Activated CD4-positive, alpha-beta T cell treated with anti-CD3 and anti-CD28 coated beads for 1 hour (primary cell): ENCODE results near the gene SMAD2.

Experiments used
- DNase-seq: peaks from one replicate; pipeline ENCODE4 v3.0.0-alpha.2; 2020

SMAD2 gene

DNA sequence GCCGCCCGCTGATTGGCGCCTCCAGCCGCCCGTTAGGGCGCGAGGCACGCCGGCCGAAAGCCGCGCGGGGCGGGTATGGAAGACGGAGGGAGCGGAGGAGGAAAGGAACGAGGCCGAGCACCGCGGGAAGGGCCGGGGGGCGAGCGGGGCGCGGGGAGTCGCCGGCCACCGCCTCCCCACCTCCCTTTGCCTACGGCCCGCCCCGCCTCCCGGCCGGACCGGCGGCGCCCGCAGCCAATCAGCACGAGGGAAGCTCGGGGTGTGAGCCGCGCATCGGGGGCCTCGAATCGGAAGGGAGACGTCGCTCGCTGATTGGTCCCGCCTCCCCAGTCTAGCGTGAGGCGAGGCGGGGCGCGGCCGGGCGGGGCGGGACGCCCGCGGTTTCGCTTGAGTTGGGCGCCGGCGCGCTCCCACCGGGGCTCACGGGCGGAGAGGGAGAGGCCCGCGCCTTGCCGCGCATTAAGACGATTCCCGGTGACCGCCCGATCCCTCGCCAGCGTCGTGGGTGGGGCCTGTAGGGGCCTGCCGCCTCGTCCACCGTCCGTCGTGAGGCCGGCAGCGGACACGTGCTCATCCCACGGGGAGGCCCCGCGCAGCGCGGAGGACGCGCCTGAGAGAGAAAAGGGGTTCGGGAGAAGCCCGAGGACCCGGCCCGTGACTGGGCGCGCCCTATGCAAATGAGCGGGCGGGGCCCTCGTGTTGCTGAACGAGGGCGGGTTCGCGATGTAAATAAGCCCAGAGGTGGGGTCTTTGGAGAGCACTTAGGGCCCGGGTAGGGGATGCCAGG is 665 bp upstream of the SMAD2 start:
- peak; percentile 91 for DNase-seq

DNA sequence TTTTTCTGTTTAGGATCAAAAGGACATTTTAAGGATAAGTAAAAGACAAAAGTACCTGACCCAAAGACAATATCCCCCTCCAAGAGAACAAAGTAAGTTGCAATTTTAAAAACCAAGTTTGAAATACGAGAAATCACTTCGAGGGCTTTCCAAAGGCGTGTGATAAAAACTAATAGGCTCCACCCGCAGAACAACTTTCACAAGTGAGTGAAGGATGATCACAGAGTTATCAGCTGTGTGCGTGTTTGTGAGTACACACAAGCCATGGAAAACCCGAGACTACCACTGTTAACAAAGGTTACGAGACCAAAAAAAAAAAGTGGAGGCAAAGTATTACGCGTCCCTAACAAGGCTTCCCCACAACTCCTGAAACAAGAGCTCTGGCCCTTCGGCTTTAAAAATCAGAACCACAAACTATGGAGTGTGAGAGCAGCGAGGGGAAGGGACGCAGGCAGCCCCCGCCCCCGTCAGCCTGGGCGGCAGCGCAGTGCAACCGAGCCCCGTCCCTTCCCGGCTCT is 719 bp downstream of the SMAD2 start:
- no peak for DNase-seq

DNA sequence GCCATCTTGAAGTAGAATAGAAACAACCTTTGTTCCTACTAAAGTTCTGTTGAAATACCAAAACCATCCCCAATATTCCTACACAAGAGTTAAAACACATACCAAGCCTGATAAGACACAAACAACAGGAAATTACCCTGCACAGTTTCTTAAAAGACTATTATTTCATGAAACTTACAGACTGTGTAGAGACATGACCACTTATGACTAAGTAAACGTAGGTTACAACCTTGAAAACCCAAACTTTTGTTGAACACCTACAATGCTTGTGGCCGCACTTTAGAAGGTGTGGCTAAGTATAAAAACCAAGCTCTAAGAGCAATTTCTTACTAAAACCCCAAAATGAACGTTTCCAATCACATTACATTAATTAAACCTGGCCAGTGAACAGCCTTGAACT is 2.0 kb downstream of the SMAD2 start:
- no peak for DNase-seq

DNA sequence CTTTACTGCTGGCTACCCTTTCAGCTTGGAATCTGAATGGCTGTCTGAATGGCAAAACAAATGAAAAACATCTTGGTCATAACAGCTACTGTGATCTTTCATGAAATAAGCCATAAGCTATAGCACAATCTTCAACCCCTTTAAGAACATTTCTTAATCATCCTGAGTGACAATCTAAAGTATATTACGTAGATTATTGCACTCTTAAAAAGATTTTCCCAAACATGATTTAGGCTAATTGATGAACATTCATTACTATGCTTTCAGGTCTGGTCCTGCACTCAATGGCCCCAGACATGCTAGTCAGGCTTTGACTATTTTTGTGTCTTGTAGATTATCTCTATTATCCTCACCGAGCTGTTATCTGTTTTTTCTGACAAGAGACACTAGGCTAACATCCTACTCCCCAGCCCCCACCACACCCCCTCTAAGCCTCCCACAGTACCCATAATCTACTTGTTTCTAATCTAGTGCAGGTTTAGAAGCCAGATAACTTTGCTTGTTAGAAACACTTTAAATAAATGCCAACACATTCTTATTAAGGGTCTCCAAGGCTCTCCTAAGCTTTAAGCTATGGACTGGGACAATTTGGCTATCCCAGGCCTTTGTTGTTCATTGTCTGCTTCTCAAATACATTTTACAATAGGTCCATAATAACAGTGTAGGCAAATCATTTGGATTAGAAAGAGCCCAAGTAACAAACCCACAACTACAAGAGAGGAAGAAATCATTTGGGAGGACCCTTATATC is 4.2 kb downstream of the SMAD2 start:
- DNase-seq = no peak

DNA sequence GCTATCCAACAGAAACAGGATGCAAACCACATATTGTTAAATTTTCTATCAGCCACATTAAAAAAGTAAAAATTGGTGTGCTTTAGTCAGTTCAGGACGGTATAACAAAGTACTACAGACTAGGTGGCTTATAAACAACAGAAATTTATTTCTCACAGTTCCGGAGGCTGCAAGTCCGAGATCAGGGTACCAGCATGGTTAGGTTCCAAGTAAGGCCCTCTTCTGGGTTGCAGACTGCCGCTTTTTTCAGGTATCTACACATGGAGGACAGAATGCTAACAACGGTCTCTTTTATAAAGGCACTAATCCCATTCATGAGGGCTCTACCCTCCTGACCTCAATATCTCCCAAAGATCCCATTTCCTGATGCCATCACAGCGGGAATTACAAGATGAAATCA is 10.5 kb downstream of the SMAD2 start:
- DNase-seq = no peak

DNA sequence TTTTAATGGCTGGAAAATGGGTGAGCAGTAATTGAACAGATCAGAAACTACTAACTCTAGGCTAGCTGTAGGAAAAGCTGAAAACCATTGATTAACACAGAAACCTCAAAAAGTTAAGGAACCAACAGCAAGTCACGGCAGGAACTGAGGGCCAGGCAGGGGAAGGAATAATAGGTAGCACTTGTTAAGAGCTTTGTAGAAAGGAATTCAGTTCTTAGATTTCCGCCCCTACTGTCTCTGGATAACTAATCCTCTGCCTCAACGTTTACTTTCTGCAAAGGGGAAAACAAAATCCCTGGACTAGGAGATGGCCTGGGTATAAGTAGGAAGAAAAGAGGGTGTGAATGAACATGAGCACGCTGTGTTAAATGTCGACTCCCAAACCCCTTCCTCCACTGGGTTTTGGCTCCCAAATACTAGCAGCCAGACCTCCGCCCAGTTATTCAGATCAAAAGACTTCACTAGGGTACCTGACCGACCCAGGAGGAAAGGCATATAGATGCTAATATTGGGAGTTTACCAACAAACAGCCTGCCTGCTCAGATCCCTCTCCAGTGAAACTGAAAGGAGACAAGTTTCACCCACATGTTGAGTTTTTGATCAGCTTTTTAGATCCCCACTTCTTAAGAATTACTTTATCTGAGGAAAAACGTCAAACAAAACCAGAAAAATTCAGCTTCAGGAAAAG is 12.4 kb downstream of the SMAD2 start:
- DNase-seq = no peak

DNA sequence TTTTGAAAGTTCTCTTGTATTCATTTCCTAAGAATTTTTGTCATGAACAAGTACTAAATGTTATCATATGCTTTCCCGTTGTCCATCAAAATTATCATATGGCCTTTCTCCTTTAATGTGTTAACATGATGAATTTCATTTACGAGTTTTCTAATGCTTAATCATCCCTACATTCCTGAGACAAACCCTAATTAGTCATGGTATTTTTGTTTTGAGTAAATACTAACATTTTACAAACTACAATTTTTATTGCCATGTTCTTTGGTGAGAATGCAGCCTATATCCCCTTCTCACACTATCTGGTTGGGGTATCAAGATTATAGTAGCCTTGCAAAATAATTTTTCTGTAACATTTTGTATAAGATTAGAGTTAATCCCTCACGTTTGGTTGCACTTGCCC is 14.5 kb downstream of the SMAD2 start:
- DNase-seq = no peak

DNA sequence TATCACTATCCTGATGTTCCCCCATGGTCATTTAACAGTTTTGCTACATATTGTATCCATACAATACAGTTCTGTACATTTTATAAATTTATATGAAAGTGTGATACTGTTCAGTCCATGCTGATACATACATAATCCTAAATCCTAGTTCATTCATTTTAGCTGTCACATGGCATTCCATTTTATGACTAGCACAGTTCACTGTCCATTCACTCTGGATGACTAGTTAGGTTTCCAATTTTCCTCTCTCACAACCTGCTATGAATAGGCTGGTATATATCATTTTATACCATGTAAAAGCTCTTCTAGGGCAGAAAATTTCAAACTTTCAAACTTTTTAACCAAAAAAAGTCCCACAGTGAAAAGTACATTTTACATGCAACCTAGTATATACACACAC is 15.2 kb downstream of the SMAD2 start:
- DNase-seq = no peak

DNA sequence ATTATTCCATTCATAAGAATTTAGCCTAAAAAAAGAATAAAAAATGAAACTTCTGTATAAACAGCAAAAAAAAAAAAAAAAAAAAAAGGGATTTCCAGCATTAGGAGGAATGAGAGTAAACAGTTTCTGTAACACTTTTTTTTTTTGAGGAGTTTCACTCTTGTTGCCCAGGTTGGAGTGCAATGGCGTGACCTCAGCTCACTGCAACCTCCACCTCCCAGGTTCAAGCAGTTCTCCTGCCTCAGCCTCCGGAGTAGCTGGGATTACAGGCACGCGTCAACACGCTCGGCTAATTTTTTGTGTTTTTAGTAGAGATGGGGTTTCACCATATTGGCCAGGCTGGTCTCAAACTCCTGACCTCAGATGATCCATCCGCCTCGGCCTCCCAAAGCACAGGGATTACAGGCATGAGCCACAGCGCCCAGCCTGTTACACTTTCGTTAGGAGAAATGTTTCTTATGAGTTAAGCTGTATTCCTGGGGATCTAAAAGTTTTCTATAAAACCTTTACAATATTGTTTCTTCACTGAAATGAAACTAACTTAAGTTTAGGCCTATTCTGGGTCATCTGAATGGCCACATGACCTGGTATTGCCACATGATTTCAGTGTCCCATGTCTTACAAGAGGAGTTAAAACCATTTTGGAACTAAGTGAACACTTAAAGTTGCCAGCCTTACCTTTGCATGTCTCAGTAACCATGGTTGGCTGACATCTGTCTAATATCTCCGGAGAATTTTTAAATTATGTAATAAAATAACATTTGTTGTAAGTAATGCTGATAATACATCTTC is 17.5 kb downstream of the SMAD2 start:
- no peak for DNase-seq

DNA sequence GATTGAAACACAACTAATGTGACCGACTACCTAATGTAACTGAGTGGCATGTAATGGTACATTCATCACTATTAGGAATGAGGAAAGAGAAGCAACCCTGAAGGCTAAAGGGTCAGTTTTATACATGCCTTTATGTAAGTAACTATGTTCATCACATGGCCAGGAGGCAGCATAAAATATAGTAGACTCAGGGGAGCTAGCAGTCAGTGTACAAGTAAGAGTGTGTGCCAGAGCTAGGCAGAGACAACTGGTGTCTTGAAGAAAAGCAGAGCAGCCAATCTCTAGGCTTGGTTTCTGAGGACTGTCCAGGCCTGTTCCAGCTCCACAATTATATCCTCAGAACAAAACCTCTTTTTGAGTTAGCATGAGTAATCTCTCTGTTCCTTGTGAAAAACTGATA is 18.1 kb downstream of the SMAD2 start:
- DNase-seq = no peak

DNA sequence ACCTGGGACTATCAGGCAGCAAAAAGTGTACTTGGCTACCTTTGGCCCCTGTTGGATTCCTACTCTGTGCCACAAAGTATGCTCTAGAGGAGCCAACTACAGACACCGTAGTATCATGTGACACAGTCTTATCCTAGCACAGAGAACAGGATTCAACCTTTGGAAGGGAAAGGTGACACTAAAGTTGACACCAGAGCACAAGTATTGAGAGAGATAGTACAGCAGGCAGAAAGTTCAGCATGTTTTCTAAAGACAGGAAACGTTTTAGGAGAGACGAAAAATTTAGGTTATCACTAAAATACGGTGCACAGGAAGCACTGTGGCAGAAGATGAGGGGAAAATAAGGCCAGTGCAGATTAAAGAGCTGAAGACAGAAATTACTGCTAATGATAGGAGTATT is 18.6 kb downstream of the SMAD2 start:
- no peak for DNase-seq

DNA sequence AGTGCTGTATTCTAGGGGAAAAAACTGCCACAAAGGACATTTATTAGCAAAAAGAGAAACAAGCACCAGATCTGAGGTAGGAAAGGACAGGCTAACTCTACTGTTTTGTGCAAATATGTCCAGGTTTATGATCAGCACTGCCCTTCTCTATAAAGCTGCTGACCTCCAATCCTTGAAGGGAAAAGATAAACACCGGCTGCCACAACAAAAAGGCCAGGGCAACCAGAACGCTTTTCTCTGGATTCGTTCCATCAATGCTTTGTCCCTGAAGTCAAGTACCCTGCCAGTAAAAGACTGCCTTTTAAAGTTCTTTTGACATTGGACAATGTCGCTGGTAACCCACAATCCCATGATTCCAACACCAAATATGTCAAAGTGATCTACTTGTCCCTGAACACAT is 21.0 kb downstream of the SMAD2 start:
- no peak for DNase-seq

DNA sequence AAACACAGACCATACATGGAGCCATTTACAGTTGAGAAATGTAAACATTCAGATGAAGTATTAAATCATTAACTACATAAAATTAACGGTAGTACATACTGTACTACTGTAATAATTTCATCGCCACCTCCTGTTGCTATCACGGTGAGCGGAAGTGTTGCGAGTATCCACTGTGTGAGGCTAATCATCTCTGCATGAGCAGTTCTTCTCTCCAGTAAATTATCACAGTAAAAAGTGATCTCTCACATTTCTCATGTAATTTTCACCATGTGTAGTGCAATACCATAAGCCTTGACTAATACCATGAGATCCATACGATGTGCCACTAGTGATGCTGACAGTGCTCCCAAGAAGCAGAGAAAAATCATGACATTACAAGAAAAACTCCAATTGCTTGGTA is 21.9 kb downstream of the SMAD2 start:
- no peak for DNase-seq

DNA sequence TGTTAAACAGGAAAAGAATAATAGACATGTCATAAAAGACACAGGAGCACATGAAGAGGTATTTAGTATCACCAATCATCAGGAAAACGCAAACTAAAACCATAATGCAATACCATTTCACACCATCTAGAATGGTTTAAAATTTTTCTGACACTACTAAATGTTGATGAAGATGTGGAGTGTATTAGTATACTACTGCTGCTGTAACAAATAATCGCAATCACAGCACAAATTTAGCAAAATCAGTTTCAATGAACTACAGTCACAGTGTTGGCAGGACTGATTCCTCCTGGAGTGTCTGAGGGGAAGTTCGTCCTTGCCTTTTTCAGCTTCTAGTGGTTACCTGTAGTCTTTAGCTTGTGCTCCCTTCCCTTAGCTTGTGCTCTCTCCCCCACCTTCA is 24.1 kb downstream of the SMAD2 start:
- no peak for DNase-seq

DNA sequence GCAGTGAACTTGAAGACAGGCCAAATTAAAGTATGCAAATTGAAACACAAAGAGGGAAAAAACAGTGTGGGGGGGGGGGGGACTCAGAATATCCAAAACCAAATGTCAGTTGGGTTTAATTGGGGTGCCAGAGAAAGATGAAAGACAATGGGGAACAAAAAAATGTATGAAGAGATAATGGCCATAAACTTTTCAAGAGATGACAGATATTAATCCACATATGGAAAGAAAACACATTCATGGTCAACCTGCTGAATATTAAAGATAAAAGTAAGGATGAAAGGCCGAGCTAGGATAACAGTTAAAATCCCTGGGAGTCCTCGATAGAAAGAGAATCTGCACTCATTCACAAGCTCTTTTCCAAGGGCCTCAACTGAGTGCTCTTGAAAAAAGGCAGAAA is 26.6 kb downstream of the SMAD2 start:
- DNase-seq = no peak

DNA sequence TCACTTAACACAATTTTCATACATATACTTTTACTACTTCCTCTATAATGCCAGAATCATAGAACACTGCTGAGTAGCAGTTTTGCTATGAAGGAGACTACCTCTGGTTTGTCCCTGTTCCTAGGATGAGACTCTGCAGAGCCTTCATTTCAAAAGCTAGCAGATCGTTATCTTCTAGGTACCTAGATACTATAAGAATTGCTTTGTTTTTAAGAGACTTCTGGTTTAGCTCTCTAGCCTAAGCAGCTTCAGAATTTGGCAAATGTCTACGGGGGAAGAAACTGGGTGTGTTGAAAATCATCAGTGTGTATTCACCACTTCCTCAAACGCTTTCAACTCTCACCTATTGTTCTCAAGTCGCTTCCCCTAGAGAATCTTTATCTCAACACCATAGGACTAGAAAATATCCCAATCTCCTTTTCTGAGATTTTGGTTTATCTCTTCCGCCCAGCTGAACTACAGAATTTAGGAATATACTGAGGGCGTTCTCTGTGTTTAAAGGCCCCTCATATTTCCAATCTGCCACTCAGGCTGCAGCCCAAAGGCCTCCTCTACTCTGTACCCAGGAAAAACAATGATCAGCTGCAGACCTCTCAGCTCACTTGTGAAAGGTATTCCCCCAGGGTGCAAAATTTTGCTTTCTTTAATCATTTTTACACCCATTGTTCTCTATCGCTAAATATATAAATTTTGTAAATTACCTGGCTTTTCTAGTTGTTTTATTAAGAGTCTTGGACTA is 28.7 kb downstream of the SMAD2 start:
- no peak for DNase-seq

DNA sequence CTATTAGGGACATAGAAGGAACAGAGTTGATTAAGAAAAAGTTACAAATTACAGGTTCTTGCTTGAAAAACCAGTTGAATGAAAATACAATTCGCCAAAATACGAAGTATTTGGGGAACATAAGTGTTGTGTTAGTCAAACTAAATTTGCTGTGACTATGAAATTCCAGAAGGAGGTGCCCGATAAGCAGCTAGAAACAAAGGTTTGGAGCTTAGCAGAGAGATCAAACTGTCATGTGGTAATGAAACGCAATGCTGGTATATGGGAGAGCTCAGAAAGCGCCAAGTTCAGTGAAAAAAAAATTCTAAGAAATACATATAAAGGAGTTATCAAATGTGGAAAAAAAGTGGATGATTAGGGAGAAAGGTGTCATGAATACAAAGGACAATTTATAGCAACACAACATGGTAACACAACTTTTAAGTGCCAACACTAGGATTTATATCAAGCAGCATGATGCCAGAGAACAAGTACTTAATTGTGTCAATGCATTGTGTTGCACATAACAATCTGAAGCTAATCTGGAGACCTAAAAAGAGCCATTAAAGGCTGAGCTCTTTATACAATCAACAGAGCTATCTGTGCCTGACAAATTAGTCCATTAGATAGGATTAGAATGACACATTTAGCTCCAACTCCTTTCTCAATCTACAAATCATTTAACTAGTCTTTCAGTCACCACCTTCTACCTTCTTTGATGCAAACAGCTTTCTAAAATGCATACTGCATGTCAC is 31.2 kb downstream of the SMAD2 start:
- no peak for DNase-seq

DNA sequence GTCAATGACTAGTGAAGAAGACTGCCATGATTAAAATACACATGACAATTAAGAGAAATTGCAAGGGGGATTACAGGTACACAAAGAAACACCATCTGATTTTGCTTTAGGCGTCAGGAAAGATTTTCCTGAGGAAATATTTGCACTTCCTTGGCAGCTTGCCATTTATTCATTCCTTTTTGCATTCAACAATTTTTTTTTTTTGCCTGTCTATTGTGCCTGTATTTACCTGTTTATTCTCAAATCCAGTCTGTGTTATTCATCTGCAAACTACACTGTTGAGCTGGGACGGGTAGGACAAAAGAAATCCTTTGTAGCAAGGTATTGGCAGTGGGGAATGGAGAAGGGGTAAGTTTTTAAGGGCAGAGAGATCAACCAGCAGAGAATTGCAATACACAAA is 31.8 kb downstream of the SMAD2 start:
- no peak for DNase-seq

DNA sequence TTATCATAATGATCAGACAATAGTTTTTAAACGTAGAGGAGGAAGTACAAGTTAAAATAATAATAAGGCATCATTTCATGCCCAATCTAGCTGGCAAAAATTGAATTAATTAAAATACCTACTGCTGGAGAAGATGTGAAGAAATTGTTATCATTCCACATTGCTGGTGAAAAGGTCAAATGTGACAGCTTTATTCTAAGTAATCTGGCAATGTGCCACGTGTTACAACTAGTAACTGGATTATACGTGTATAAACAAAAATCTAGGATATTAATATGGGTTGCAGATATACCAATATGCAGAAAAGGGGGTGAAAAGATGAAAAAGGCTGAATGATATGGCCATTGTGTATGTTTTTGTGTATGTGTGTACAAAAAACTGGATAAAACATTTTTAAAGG is 32.4 kb downstream of the SMAD2 start:
- no peak for DNase-seq

DNA sequence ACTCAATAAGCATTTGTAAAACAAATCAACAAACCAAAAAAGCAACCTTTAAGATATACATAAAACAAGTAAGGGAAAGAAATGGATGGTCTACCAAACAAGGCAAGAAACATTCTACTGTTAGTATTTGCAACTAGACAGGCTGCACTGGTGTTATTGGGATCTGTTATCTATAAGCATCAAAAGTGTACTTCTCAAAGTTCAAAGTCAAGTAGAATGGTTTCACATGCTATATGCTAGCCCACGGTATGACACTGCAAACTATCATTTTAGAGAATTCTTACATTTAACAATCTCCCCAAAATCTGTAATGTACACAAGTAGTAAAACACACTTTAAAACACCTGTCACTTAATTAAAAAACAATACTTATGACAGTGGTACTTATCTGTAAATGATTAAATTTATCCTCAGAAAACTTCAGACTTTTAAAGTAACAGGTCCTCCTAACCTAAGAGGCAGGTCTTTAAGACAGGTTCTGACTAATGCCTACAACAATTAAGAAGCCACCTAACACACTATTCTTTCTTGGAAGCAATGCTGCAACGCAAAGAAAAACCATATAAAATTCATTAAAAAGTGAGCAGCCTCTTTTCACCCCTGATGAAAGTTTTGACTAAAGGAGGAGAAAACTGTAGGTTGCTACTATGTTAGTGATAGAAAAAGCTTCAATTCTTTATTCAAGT is 34.8 kb downstream of the SMAD2 start:
- no peak for DNase-seq
